HepG2 (cell line): ENCODE measurements around the gene EIF4G3. TPM values are rescaled to one million over a fixed set of nuclear protein-coding genes. Genes with fewer than 3 reads are reported as not detected.

ENCODE experiments used
- ATAC-seq: fragments of 200-7000 bp; cut with Tn5 transposase; 3 replicates; pipeline ENCODE4 v1.9.1; 2020; ENCODE audit warnings: mild to moderate bottlenecking, moderate library complexity
- BruUV-seq: library from RNA; stranded (reverse); fragments of 400-500 nt; replicated peaks from 2 replicates; lab custom pipeline; 2021; lab: Mats Ljungman, UMichigan
- CTCF ChIA-PET: fragments of 300-600 bp; formaldehyde crosslinking; extraction: SDS; loops from one replicate; lab custom pipeline; 2021; ENCODE audit warnings: low total read pairs, inconsistent platforms, low intra/inter-chr PET ratio; lab: Yijun Ruan, JAX
- POLR2A ChIA-PET: fragments of 350-600 bp; sonication (Branson Sonifier 250); formaldehyde crosslinking; loops from one replicate; lab custom pipeline; 2020; ENCODE audit warnings: antibody characterized with exemption, inconsistent platforms; lab: Yijun Ruan, JAX
- DNase-seq: peaks from one replicate; pipeline ENCODE4 v3.0.0-alpha.2; 2015; ENCODE audit warnings: low spot score
- FAIRE-seq: peaks from 3 replicates; lab custom pipeline; 2011; peaks lifted over from hg19 to GRCh38; lab: Jason Lieb, UNC
- H2AFZ ChIP-seq: one replicate; pipeline ENCODE4 v1.6.1; 2011; ENCODE audit warnings: low read length, inconsistent platforms
- H3K27ac ChIP-seq: fragments of 300-600 bp; 3 replicates; pipeline ENCODE4 v1.8.0; 2011; ENCODE audit warnings: mixed run types, mild to moderate bottlenecking, mixed read lengths, low read length, inconsistent platforms; ENCODE audit not compliant: insufficient read depth; ENCODE audit errors: extremely low read length
- H3K27me3 ChIP-seq, 2 experiments: fragments of 200-600 bp in 1 of 2; 2 replicates in 1 of 2; 3 replicates in 1 of 2; pipeline versions ENCODE4 v1.6.0 to v1.8.0; 2011; ENCODE audit warnings: low read length in 2 of 2, mild to moderate bottlenecking in 2 of 2, moderate library complexity in 2 of 2, inconsistent platforms in 1 of 2; ENCODE audit not compliant: insufficient read depth in 2 of 2, control insufficient read depth in 1 of 2
- H3K36me3 ChIP-seq, 2 experiments: fragments of 200-600 bp in 1 of 2; replicated peaks in 1 of 2; 2 replicates in 1 of 2; 3 replicates in 1 of 2; pipeline versions ENCODE4 v1.5.1 to v1.8.0; 2011; ENCODE audit warnings: low read length in 2 of 2, inconsistent platforms in 1 of 2; ENCODE audit not compliant: insufficient read depth in 2 of 2, control insufficient read depth in 1 of 2
- H3K4me1 ChIP-seq: 2 replicates; pipeline ENCODE4 v1.5.1; 2012; ENCODE audit warnings: low read length, inconsistent platforms; ENCODE audit not compliant: insufficient read depth
- H3K4me2 ChIP-seq: 2 replicates; pipeline ENCODE4 v1.6.0; 2011; ENCODE audit warnings: low read depth, low read length, inconsistent platforms
- H3K4me3 ChIP-seq, 3 experiments: fragments of 200-600 bp in 1 of 3; sonication (generic), shearing (Covaris generic) in 1 of 3; replicated peaks in 1 of 3; 2 replicates each; pipeline ENCODE4 v1.5.1; 2011 to 2016; ENCODE audit warnings: low read length in 3 of 3, inconsistent platforms in 2 of 3, low read depth in 2 of 3, mild to moderate bottlenecking in 2 of 3, control low read depth in 1 of 3, mixed read lengths in 1 of 3; ENCODE audit not compliant: insufficient read depth in 1 of 3
- H3K79me2 ChIP-seq: one replicate; pipeline ENCODE4 v1.6.1; 2011; ENCODE audit warnings: low read length, inconsistent platforms; ENCODE audit not compliant: insufficient read depth
- H3K9ac ChIP-seq: 2 replicates; pipeline ENCODE4 v1.6.0; 2011; ENCODE audit warnings: mild to moderate bottlenecking, low read depth, low read length, inconsistent platforms; ENCODE audit not compliant: insufficient read depth
- H3K9me3 ChIP-seq: 2 replicates; pipeline ENCODE4 v1.5.1; 2012; ENCODE audit warnings: mild to moderate bottlenecking, low read length
- H4K20me1 ChIP-seq: 2 replicates; pipeline ENCODE4 v1.6.0; 2011; ENCODE audit warnings: inconsistent platforms, mild to moderate bottlenecking, low read length, moderate library complexity; ENCODE audit not compliant: insufficient read depth
- ASH2L ChIP-seq: fragments of 300-600, 200-600 bp; sonication (generic); IDR thresholded peaks from 2 replicates; pipeline ENCODE4 v1.7.0; 2017; ENCODE audit warnings: low read depth, mild to moderate bottlenecking, moderate library complexity, mixed read lengths, low read length; ENCODE audit not compliant: insufficient read length
- ATF4 ChIP-seq, 2 experiments: fragments of 450-650 bp in 1 of 2; sonication (generic) in 1 of 2; formaldehyde crosslinking; IDR thresholded peaks; 2 replicates each; pipeline versions ENCODE4 v1.5.0 to v1.8.0; 2020 to 2022; ENCODE audit warnings: mild to moderate bottlenecking in 1 of 2, missing genetic modification reagents in 1 of 2
- ATM ChIP-seq: fragments of 450-650 bp; IDR thresholded peaks from 2 replicates; pipeline ENCODE4 v1.7.1; 2017; ENCODE audit warnings: mild to moderate bottlenecking, borderline replicate concordance
- CEBPB ChIP-seq: IDR thresholded peaks from 2 replicates; pipeline ENCODE4 v1.6.1; 2011; ENCODE audit warnings: low read depth, low read length, improper control_type of control experiment, borderline replicate concordance
- CREB1 ChIP-seq, 2 experiments: fragments of 450-650 bp in 1 of 2; IDR thresholded peaks; 2 replicates each; pipeline ENCODE4 v1.6.1; 2016 to 2017; ENCODE audit warnings: control low read depth in 1 of 2, mild to moderate bottlenecking in 1 of 2, missing compliant biosample characterization in 1 of 2, missing genetic modification characterization in 1 of 2
- MIER2 ChIP-seq: IDR thresholded peaks from 2 replicates; pipeline ENCODE4 v1.6.1; 2016; ENCODE audit warnings: missing biosample characterization, missing genetic modification reagents
- SOX13 ChIP-seq, 3 experiments: fragments of 450-650 bp in 1 of 3; sonication (generic) in 1 of 3; formaldehyde crosslinking in 1 of 3; IDR thresholded peaks in 2 of 3; conservative IDR thresholded peaks in 1 of 3; 2 replicates each; pipeline versions ENCODE4 v1.5.0 to v1.6.1; 2016 to 2020; ENCODE audit warnings: antibody characterized with exemption in 1 of 3, mild to moderate bottlenecking in 1 of 3, missing compliant biosample characterization in 1 of 3, missing genetic modification reagents in 1 of 3, moderate library complexity in 1 of 3
- TOE1 ChIP-seq: sonication (generic); formaldehyde crosslinking; IDR thresholded peaks from 2 replicates; pipeline ENCODE4 v1.4.0; 2020; ENCODE audit warnings: mild to moderate bottlenecking, missing genetic modification reagents
- TSC22D2 ChIP-seq: sonication (generic); formaldehyde crosslinking; IDR thresholded peaks from 2 replicates; pipeline ENCODE4 v1.5.1; 2020; ENCODE audit warnings: missing genetic modification reagents, mild to moderate bottlenecking, borderline replicate concordance
- ZBTB34 ChIP-seq: sonication (generic); formaldehyde crosslinking; IDR thresholded peaks from 2 replicates; pipeline ENCODE4 v1.8.0; 2022; ENCODE audit warnings: mild to moderate bottlenecking, missing genetic modification reagents
- WGBS: methylation state at CpG from one replicate; pipeline ENCODE4 v1.1.6; 2017; ENCODE audit warnings: low lambda C conversion rate; 5-methylcytosine and 5-hydroxymethylcytosine counted together
- in situ Hi-C: cut with HindIII; loops from 2 replicates; pipeline ENCODE4 v1.10.0; 2017; ENCODE audit warnings: low pct_unique_long_range_greater_than_20kb; ENCODE audit not compliant: extremely low pct_ligation_motif_present
- intact Hi-C: fragments of 100-400 bp; cut with micrococcal nuclease; formaldehyde crosslinking; loops from one replicate; pipeline ENCODE4 v1.10.0; 2022; ENCODE audit not compliant: unreplicated experiment
- polyA plus RNA-seq, 8 experiments: library from polyadenylated mRNA; depleted of rRNA in 3 of 8; stranded (reverse) in 7 of 8; unstranded in 1 of 8; fragments of >200 nt; fragmentation: Illumina TruSeq in 4 of 8; extraction: Trizol in 4 of 8; gene quantifications; 2 replicates each; pipeline versions ENCODE4 v1.2.1 to v1.2.3, GENCODE V29; 2011 to 2016; ENCODE audit warnings: low read depth in 4 of 8, missing spikeins in 1 of 8, mixed read lengths in 1 of 8; ENCODE audit not compliant: insufficient read depth in 1 of 8
- total RNA-seq, 5 experiments: library from RNA; depleted of rRNA; stranded (reverse); fragments of >200 nt; fragmentation: Illumina TruSeq; extraction: Trizol; gene quantifications; 2 replicates each; pipeline ENCODE4 v1.2.3, GENCODE V29; 2016; ENCODE audit warnings: low read depth in 1 of 5

The EIF4G3 gene
- total and polyA plus RNA-seq, 2 of the 13 experiments (the other 11 are each of a cell fraction or from before 2014, with no cell fraction given), result 22.2 to 27.6 TPM

GRCh38 chr1:21104683-21105082, 72.0 kb downstream of the EIF4G3 start (continued):
- TF ChIP-seq ZBTB34, result no peak
- TF ChIP-seq TOE1 (CRISPR knock-in tag), result no peak
- no peak for TF ChIP-seq TSC22D2 (CRISPR knock-in tag)
- TF ChIP-seq MIER2 (CRISPR knock-in tag), result no peak

- DNase-seq (no peak), ATAC-seq (no peak), FAIRE-seq (no peak)
- H3K9me3 ChIP-seq, result no peaks in the 10 kb centered on the region
- H3K4me1 ChIP-seq, result peaks cover 19% of the 10 kb centered on the region
- no peak for TF ChIP-seq ASH2L
- TF ChIP-seq CREB1 (IDR thresholded peaks at IDR 0.05), result no peak
- TF ChIP-seq CREB1 (CRISPR knock-in tag; IDR thresholded peaks at IDR 0.05), result peak; percentile 38; the same call in 1 of the 2 replicates
- peak; percentile 8; the same call in 1 of the 2 replicates for TF ChIP-seq CEBPB
- no peak for TF ChIP-seq ATF4 (CRISPR knock-in tag; IDR thresholded peaks at IDR 0.05)
- no peak for TF ChIP-seq SOX13 (IDR thresholded peaks at IDR 0.05)
- TF ChIP-seq SOX13 (CRISPR knock-in tag; conservative IDR thresholded peaks at IDR 0.05 in 1 of 2, IDR thresholded peaks at IDR 0.05 in 1 of 2), result peak in 1 of 2 experiments; percentile 12; a peak in 1 of 4 replicates
- TF ChIP-seq ATM, result no peak
- peaks cover 1% of the 10 kb centered on the region for H3K79me2 ChIP-seq
- H3K27ac ChIP-seq, result no peak overlapping the region
- H3K27me3 ChIP-seq, result no peaks in the 10 kb centered on the region
- ChIA-PET POLR2A (no interaction called here), CTCF (no interaction called here)
- no TSS peak for BruUV-seq
- intact Hi-C loops (no loop called here), in situ Hi-C loops (no loop called here)
- H2AFZ ChIP-seq, result no peak overlapping the region
- peaks cover 0 to 6% of the 10 kb centered on the region in 2 experiments; a peak in 1 of 5 replicates for H3K36me3 ChIP-seq
- no peak overlapping the region for H3K4me3 ChIP-seq
- H3K4me2 ChIP-seq, result no peak overlapping the region
- H3K9ac ChIP-seq, result no peak overlapping the region
- H4K20me1 ChIP-seq, result no peaks in the 10 kb centered on the region
- WGBS, result 92% methylated on average over 5 of the region's 5 CpGs
Observed at GRCh38 chr1:21100481-21100921, 76.2 kb downstream of the EIF4G3 start.
